Heart left ventricle (tissue), 13 donors: ENCODE measurements around the gene FBXL14.

Experiments used
- CTCF ChIP-seq, 12 donors: fragments of 200-600 bp; sonication (generic) in 4 of 12; IDR thresholded peaks; one replicate each; pipeline versions ENCODE4 v1.5.0 to v1.8.0; 2018 to 2022; ENCODE audit warnings: antibody characterized with exemption in 12 of 12, mild to moderate bottlenecking in 5 of 12
- POLR2A ChIP-seq, 2 donors: fragments of 450-650 bp; IDR thresholded peaks; one replicate each; pipeline ENCODE4 v1.6.1; 2017; ENCODE audit warnings: antibody characterized with exemption in 2 of 2, mild to moderate bottlenecking in 2 of 2, moderate library complexity in 2 of 2
- donor health status: ischemic (EF 13 %, LVEDD 7.1; RV severe dilation, severe dysfunction).
- donor health status: DM: no; HTN: yes; CAD: no.
- donor health status: DM: no; HTN: no; CAD: no.
- donor health status: ischemic (EF 25% LVEDD 6.9; RV normal size, moderate dysfunction).
- donor health status: ischemic (EF 25% LVEDD 5.7; RV mildly dilated, moderate dysfunction).
- donor health status: ischemic (EF 35%, LVEDD 5.7; RV mildly dilated, moderate dysfunction).
- donor health status: nonischemic (EF 11% LVEDD 7.7; RV severe dilation, severe dysfunction).
- donor health status: DM: yes; HTN: yes; CAD: no.
- donor health status: PGD.
- donor health status: ischemic (EF 29% LVEDD 5.4; RV normal size, mild dysfunction).
- donor health status: nonischemic (EF 23%, LVEDD 6.1; RV moderate dilation, normal function).

GRCh38 chr12:1643905-1644533, 49.6 kb upstream of the FBXL14 start:
- TF ChIP-seq CTCF (IDR thresholded peaks at IDR 0.05), result no peak
- TF ChIP-seq POLR2A (IDR thresholded peaks at IDR 0.05), result no peak
